Mammary epithelial cell (primary cell): Measurements from ENCODE around the gene FBN2.

Source experiments
- EZH2 ChIP-seq: IDR thresholded peaks from 2 replicates; pipeline ENCODE4 v1.6.1; 2012; ENCODE audit warnings: low read length, inconsistent platforms, borderline replicate concordance
- TF ChIP-seq, protein P1 (sequence below), 2 donors: IDR thresholded peaks in 1 of 2; conservative IDR thresholded peaks in 1 of 2; 2 replicates each; pipeline ENCODE4 v1.5.1; 2011 to 2012; ENCODE audit warnings: inconsistent platforms in 2 of 2, low read length in 2 of 2, mild to moderate bottlenecking in 2 of 2, control low read depth in 1 of 2, low read depth in 1 of 2; ENCODE audit not compliant: insufficient read depth in 1 of 2; ENCODE audit errors: extremely low read depth in 1 of 2

- TF ChIP-seq, protein P1, sequence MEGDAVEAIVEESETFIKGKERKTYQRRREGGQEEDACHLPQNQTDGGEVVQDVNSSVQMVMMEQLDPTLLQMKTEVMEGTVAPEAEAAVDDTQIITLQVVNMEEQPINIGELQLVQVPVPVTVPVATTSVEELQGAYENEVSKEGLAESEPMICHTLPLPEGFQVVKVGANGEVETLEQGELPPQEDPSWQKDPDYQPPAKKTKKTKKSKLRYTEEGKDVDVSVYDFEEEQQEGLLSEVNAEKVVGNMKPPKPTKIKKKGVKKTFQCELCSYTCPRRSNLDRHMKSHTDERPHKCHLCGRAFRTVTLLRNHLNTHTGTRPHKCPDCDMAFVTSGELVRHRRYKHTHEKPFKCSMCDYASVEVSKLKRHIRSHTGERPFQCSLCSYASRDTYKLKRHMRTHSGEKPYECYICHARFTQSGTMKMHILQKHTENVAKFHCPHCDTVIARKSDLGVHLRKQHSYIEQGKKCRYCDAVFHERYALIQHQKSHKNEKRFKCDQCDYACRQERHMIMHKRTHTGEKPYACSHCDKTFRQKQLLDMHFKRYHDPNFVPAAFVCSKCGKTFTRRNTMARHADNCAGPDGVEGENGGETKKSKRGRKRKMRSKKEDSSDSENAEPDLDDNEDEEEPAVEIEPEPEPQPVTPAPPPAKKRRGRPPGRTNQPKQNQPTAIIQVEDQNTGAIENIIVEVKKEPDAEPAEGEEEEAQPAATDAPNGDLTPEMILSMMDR (conservative IDR thresholded peaks at IDR 0.05 in 1 of 2, IDR thresholded peaks at IDR 0.05 in 1 of 2; ENCODE audit: extremely low read depth in 1 of 2, insufficient read depth in 1 of 2, low read depth in 1 of 2, low read length in 2 of 2): no peak
- no peak for TF ChIP-seq EZH2
Observed at GRCh38 chr5:128279345-128279744, 258.7 kb downstream of the FBN2 start.
